HepG2 (cell line): ENCODE results near the gene VPS25. TPM values are rescaled to one million over a fixed set of nuclear protein-coding genes. Genes with fewer than 3 reads are reported as not detected.

ENCODE experiments used
- AGO2 ChIP-seq: fragments of 200-400 bp; formaldehyde crosslinking; optimal IDR thresholded peaks from 2 replicates; pipeline ENCODE3; 2017; ENCODE audit warnings: mild to moderate bottlenecking, low read depth, low read length, moderate library complexity
- AHR ChIP-seq: IDR thresholded peaks from 2 replicates; pipeline ENCODE4 v1.6.1; 2018; ENCODE audit warnings: missing genetic modification reagents, missing compliant biosample characterization
- CBX5 ChIP-seq: sonication (generic); formaldehyde crosslinking; IDR thresholded peaks from 2 replicates; pipeline ENCODE4 v1.4.0; 2020; ENCODE audit warnings: missing genetic modification reagents, borderline replicate concordance
- FOXO1 ChIP-seq: sonication (generic); formaldehyde crosslinking; IDR thresholded peaks from 2 replicates; pipeline ENCODE4 v1.4.0; 2020; ENCODE audit warnings: missing genetic modification reagents
- POLR2G ChIP-seq: fragments of 200-400 bp; formaldehyde crosslinking; IDR thresholded peaks from 2 replicates; pipeline ENCODE4 v1.6.1; 2018; ENCODE audit warnings: mild to moderate bottlenecking, low read depth, low read length, moderate library complexity
- ZFP90 ChIP-seq: sonication (generic); formaldehyde crosslinking; IDR thresholded peaks from 2 replicates; pipeline ENCODE4 v1.8.0; 2022; ENCODE audit warnings: missing genetic modification reagents, mild to moderate bottlenecking, inconsistent platforms, borderline replicate concordance
- ZNF383 ChIP-seq: sonication (generic); formaldehyde crosslinking; IDR thresholded peaks from 2 replicates; pipeline ENCODE4 v1.4.0; 2020; ENCODE audit warnings: missing genetic modification reagents, mild to moderate bottlenecking, borderline replicate concordance
- ZNF546 ChIP-seq: sonication (generic); formaldehyde crosslinking; conservative IDR thresholded peaks from 2 replicates; pipeline ENCODE4 v1.8.1; 2023; ENCODE audit warnings: mild to moderate bottlenecking, missing genetic modification reagents
- ZNF775 ChIP-seq: sonication (generic); formaldehyde crosslinking; IDR thresholded peaks from 2 replicates; pipeline ENCODE4 v1.4.0; 2020; ENCODE audit warnings: missing genetic modification reagents, mild to moderate bottlenecking, moderate library complexity, borderline replicate concordance
- ZNF816 ChIP-seq: sonication (generic); formaldehyde crosslinking; IDR thresholded peaks from 2 replicates; pipeline ENCODE4 v1.8.0; 2022; ENCODE audit warnings: missing genetic modification reagents, mild to moderate bottlenecking, borderline replicate concordance
- polyA plus RNA-seq, 8 experiments: library from polyadenylated mRNA; depleted of rRNA in 3 of 8; stranded (reverse) in 7 of 8; unstranded in 1 of 8; fragments of >200 nt; fragmentation: Illumina TruSeq in 4 of 8; extraction: Trizol in 4 of 8; gene quantifications; 2 replicates each; pipeline versions ENCODE4 v1.2.1 to v1.2.3, GENCODE V29; 2011 to 2016; ENCODE audit warnings: low read depth in 4 of 8, missing spikeins in 1 of 8, mixed read lengths in 1 of 8; ENCODE audit not compliant: insufficient read depth in 1 of 8
- total RNA-seq, 5 experiments: library from RNA; depleted of rRNA; stranded (reverse); fragments of >200 nt; fragmentation: Illumina TruSeq; extraction: Trizol; gene quantifications; 2 replicates each; pipeline ENCODE4 v1.2.3, GENCODE V29; 2016; ENCODE audit warnings: low read depth in 1 of 5
- TF ChIP-seq, protein P1 (sequence below): sonication (generic); formaldehyde crosslinking; IDR thresholded peaks from 2 replicates; pipeline ENCODE4 v1.4.0; 2020; ENCODE audit warnings: missing genetic modification reagents, borderline replicate concordance
- TF ChIP-seq, protein P2 (sequence below): IDR thresholded peaks from 2 replicates; pipeline ENCODE4 v1.6.1; 2016; ENCODE audit warnings: mild to moderate bottlenecking
- TF ChIP-seq, protein P3 (sequence below): sonication (generic); formaldehyde crosslinking; IDR thresholded peaks from 2 replicates; pipeline ENCODE4 v1.4.0; 2020; ENCODE audit warnings: mild to moderate bottlenecking, missing genetic modification reagents, borderline replicate concordance
- TF ChIP-seq, protein P4 (sequence below): sonication (generic); formaldehyde crosslinking; IDR thresholded peaks from 2 replicates; pipeline ENCODE4 v1.4.0; 2020; ENCODE audit warnings: missing genetic modification reagents, low read depth, mild to moderate bottlenecking, borderline replicate concordance
- TF ChIP-seq, protein P5 (sequence below): sonication (generic); formaldehyde crosslinking; IDR thresholded peaks from 2 replicates; pipeline ENCODE4 v1.4.0; 2020; ENCODE audit warnings: mild to moderate bottlenecking, missing genetic modification reagents

The VPS25 gene
- total and polyA plus RNA-seq, 2 of the 13 experiments (the other 11 are each of a cell fraction or from before 2014, with no cell fraction given), result 161 to 249 TPM

DNA sequence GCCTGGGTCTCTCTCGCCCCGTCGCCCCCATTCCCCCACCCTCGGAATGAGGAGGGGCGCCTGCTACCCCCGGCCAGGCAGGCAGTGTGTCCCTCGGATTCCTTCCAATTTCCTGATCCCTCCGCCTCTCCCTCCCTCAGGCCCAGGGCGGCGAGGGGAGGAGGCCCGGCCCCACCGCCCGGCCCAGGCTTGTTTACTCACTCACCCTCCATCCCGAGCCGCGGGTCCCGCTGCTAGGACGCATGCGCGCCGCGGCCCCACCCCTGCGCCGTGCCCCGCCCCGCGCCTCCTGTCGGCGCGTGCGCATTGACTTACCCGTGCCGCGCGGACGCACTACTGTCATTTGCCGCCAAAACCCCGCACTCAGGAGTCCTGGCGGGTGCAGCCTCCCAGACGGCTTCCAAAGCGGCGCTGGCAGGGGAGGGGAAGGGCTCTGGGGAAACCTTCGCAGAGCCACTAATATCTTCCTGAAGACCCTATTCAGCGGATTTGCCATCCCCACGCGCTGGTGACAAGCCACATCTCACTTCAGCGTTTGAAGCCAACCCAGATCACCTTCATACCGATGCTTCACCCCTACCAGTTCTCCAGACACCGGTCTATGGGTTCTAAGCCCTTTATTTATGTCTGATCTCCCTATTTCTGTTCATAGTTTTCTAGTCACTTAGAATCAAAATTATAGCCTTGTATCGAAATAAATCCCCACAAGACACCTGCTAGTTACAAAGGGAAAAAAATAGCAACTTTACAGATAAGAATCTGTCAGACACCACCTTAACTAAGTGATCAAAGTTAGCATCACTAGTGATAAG is 28.2 kb upstream of the VPS25 start, which contains the start of gene EZH1 (continued):
- peak; percentile 82 for TF ChIP-seq ZNF546 (CRISPR knock-in tag)
- TF ChIP-seq, protein P1, sequence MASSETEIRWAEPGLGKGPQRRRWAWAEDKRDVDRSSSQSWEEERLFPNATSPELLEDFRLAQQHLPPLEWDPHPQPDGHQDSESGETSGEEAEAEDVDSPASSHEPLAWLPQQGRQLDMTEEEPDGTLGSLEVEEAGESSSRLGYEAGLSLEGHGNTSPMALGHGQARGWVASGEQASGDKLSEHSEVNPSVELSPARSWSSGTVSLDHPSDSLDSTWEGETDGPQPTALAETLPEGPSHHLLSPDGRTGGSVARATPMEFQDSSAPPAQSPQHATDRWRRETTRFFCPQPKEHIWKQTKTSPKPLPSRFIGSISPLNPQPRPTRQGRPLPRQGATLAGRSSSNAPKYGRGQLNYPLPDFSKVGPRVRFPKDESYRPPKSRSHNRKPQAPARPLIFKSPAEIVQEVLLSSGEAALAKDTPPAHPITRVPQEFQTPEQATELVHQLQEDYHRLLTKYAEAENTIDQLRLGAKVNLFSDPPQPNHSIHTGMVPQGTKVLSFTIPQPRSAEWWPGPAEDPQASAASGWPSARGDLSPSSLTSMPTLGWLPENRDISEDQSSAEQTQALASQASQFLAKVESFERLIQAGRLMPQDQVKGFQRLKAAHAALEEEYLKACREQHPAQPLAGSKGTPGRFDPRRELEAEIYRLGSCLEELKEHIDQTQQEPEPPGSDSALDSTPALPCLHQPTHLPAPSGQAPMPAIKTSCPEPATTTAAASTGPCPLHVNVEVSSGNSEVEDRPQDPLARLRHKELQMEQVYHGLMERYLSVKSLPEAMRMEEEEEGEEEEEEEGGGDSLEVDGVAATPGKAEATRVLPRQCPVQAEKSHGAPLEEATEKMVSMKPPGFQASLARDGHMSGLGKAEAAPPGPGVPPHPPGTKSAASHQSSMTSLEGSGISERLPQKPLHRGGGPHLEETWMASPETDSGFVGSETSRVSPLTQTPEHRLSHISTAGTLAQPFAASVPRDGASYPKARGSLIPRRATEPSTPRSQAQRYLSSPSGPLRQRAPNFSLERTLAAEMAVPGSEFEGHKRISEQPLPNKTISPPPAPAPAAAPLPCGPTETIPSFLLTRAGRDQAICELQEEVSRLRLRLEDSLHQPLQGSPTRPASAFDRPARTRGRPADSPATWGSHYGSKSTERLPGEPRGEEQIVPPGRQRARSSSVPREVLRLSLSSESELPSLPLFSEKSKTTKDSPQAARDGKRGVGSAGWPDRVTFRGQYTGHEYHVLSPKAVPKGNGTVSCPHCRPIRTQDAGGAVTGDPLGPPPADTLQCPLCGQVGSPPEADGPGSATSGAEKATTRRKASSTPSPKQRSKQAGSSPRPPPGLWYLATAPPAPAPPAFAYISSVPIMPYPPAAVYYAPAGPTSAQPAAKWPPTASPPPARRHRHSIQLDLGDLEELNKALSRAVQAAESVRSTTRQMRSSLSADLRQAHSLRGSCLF (CRISPR knock-in tag), result peak; percentile 46; the same call in 1 of the 2 replicates
- TF ChIP-seq, protein P2, sequence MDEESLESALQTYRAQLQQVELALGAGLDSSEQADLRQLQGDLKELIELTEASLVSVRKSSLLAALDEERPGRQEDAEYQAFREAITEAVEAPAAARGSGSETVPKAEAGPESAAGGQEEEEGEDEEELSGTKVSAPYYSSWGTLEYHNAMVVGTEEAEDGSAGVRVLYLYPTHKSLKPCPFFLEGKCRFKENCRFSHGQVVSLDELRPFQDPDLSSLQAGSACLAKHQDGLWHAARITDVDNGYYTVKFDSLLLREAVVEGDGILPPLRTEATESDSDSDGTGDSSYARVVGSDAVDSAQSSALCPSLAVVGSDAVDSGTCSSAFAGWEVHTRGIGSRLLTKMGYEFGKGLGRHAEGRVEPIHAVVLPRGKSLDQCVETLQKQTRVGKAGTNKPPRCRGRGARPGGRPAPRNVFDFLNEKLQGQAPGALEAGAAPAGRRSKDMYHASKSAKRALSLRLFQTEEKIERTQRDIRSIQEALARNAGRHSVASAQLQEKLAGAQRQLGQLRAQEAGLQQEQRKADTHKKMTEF (CRISPR knock-in tag), result peak; percentile 91
- TF ChIP-seq AHR (CRISPR knock-in tag), result peak; percentile 95
- TF ChIP-seq FOXO1 (CRISPR knock-in tag), result peak; percentile 88
- TF ChIP-seq, protein P3, sequence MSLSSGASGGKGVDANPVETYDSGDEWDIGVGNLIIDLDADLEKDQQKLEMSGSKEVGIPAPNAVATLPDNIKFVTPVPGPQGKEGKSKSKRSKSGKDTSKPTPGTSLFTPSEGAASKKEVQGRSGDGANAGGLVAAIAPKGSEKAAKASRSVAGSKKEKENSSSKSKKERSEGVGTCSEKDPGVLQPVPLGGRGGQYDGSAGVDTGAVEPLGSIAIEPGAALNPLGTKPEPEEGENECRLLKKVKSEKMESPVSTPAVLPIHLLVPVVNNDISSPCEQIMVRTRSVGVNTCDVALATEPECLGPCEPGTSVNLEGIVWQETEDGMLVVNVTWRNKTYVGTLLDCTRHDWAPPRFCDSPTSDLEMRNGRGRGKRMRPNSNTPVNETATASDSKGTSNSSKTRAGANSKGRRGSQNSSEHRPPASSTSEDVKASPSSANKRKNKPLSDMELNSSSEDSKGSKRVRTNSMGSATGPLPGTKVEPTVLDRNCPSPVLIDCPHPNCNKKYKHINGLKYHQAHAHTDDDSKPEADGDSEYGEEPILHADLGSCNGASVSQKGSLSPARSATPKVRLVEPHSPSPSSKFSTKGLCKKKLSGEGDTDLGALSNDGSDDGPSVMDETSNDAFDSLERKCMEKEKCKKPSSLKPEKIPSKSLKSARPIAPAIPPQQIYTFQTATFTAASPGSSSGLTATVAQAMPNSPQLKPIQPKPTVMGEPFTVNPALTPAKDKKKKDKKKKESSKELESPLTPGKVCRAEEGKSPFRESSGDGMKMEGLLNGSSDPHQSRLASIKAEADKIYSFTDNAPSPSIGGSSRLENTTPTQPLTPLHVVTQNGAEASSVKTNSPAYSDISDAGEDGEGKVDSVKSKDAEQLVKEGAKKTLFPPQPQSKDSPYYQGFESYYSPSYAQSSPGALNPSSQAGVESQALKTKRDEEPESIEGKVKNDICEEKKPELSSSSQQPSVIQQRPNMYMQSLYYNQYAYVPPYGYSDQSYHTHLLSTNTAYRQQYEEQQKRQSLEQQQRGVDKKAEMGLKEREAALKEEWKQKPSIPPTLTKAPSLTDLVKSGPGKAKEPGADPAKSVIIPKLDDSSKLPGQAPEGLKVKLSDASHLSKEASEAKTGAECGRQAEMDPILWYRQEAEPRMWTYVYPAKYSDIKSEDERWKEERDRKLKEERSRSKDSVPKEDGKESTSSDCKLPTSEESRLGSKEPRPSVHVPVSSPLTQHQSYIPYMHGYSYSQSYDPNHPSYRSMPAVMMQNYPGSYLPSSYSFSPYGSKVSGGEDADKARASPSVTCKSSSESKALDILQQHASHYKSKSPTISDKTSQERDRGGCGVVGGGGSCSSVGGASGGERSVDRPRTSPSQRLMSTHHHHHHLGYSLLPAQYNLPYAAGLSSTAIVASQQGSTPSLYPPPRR, result 0 out of 2 replicates have a peak, but pooled peaks have one; percentile 59
- TF ChIP-seq ZFP90, result peak; percentile 75
- peak; percentile 81 for TF ChIP-seq ZNF775 (CRISPR knock-in tag)
- TF ChIP-seq CBX5, result no peak
- peak; percentile 94 for TF ChIP-seq POLR2G
- TF ChIP-seq, protein P4, sequence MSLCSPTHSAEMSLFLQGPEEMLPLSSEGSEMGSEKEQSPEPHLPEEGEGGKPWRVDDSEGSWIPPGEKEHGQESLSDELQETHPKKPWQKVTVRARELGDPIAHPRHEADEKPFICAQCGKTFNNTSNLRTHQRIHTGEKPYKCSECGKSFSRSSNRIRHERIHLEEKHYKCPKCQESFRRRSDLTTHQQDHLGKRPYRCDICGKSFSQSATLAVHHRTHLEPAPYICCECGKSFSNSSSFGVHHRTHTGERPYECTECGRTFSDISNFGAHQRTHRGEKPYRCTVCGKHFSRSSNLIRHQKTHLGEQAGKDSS (CRISPR knock-in tag), result no peak
- TF ChIP-seq, protein P5, sequence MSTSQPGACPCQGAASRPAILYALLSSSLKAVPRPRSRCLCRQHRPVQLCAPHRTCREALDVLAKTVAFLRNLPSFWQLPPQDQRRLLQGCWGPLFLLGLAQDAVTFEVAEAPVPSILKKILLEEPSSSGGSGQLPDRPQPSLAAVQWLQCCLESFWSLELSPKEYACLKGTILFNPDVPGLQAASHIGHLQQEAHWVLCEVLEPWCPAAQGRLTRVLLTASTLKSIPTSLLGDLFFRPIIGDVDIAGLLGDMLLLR (CRISPR knock-in tag), result peak; percentile 94
- no peak for TF ChIP-seq ZNF383 (CRISPR knock-in tag)
- TF ChIP-seq AGO2, result peak; percentile 88
- TF ChIP-seq ZNF816, result peak; percentile 76; the same call in 1 of the 2 replicates
